ENCODE data around the gene CAMK2A.

The CAMK2A gene

GRCh38 chr5:150206779-150207115 is 82.8 kb downstream of the CAMK2A start:
- Mint-ChIP-seq H3K4me3 (no peak overlapping the region), H3K4me1 (ENCODE audit: low read depth) (peaks cover 16% of the 10 kb centered on the region), H3K9me3 (no peaks in the 10 kb centered on the region), H3K27ac (no peak overlapping the region), H3K27me3 (peaks cover 18% of the 10 kb centered on the region), H3K36me3 (ENCODE audit: low read depth) (no peaks in the 10 kb centered on the region)
- no peak for DNase-seq

GRCh38 chr5:150206098-150206778 is 83.3 kb downstream of the CAMK2A start:
- Mint-ChIP-seq H3K27me3 (peaks cover 18% of the 10 kb centered on the region), H3K27ac (no peak overlapping the region), H3K4me1 (ENCODE audit: low read depth) (peaks cover 16% of the 10 kb centered on the region), H3K36me3 (ENCODE audit: low read depth) (no peaks in the 10 kb centered on the region), H3K4me3 (no peak overlapping the region), H3K9me3 (no peaks in the 10 kb centered on the region)
- DNase-seq, result no peak

GRCh38 chr5:150204590-150204960 is 85.0 kb downstream of the CAMK2A start:
- DNase-seq, result no peak

GRCh38 chr5:150203832-150204589 is 85.6 kb downstream of the CAMK2A start:
- H3K27ac Mint-ChIP-seq, result no peak overlapping the region
- H3K27me3 Mint-ChIP-seq, result peaks cover 23% of the 10 kb centered on the region
- H3K36me3 Mint-ChIP-seq (ENCODE audit: low read depth), result no peaks in the 10 kb centered on the region
- no peaks in the 10 kb centered on the region for H3K9me3 Mint-ChIP-seq
- peaks cover 9% of the 10 kb centered on the region for H3K4me1 Mint-ChIP-seq (ENCODE audit: low read depth)
- DNase-seq, result no peak
- H3K4me3 Mint-ChIP-seq, result no peak overlapping the region

More at GRCh38 chr5:150204590-150204960, 85.0 kb downstream of the CAMK2A start:
- no peak overlapping the region for H3K27ac Mint-ChIP-seq
- no peaks in the 10 kb centered on the region for H3K36me3 Mint-ChIP-seq (ENCODE audit: low read depth)
- peaks cover 20% of the 10 kb centered on the region for H3K27me3 Mint-ChIP-seq
- H3K4me3 Mint-ChIP-seq, result no peak overlapping the region
- H3K4me1 Mint-ChIP-seq (ENCODE audit: low read depth), result peaks cover 14% of the 10 kb centered on the region
- no peaks in the 10 kb centered on the region for H3K9me3 Mint-ChIP-seq

GRCh38 chr5:150202501-150202900 is 87.1 kb downstream of the CAMK2A start:
- H3K27me3 Mint-ChIP-seq, result peaks cover 9% of the 10 kb centered on the region
- H3K27ac Mint-ChIP-seq, result no peak overlapping the region
- no peaks in the 10 kb centered on the region for H3K9me3 Mint-ChIP-seq
- no peaks in the 10 kb centered on the region for H3K36me3 Mint-ChIP-seq (ENCODE audit: low read depth)
- H3K4me3 Mint-ChIP-seq, result no peak overlapping the region
- no peaks in the 10 kb centered on the region for H3K4me1 Mint-ChIP-seq (ENCODE audit: low read depth)
- DNase-seq, result no peak

- no peak for DNase-seq
- no peaks in the 10 kb centered on the region for H3K4me1 Mint-ChIP-seq (ENCODE audit: low read depth)
- no peaks in the 10 kb centered on the region for H3K9me3 Mint-ChIP-seq
- H3K4me3 Mint-ChIP-seq, result no peak overlapping the region
- H3K27ac Mint-ChIP-seq, result no peak overlapping the region
- H3K36me3 Mint-ChIP-seq (ENCODE audit: low read depth), result no peaks in the 10 kb centered on the region
- peaks cover 13% of the 10 kb centered on the region for H3K27me3 Mint-ChIP-seq
Observed at GRCh38 chr5:150197476-150197875, 92.1 kb downstream of the CAMK2A start.

GRCh38 chr5:150196986-150197385 is 92.6 kb downstream of the CAMK2A start:
- H3K4me1 Mint-ChIP-seq (ENCODE audit: low read depth), result no peaks in the 10 kb centered on the region
- H3K4me3 Mint-ChIP-seq, result no peak overlapping the region
- H3K36me3 Mint-ChIP-seq (ENCODE audit: low read depth), result no peaks in the 10 kb centered on the region
- DNase-seq, result no peak
- H3K27me3 Mint-ChIP-seq, result peaks cover 16% of the 10 kb centered on the region
- H3K27ac Mint-ChIP-seq, result no peak overlapping the region
- no peaks in the 10 kb centered on the region for H3K9me3 Mint-ChIP-seq

- DNase-seq, result no peak
- H3K27ac Mint-ChIP-seq, result no peak overlapping the region
- no peaks in the 10 kb centered on the region for H3K36me3 Mint-ChIP-seq (ENCODE audit: low read depth)
- no peaks in the 10 kb centered on the region for H3K4me1 Mint-ChIP-seq (ENCODE audit: low read depth)
- H3K4me3 Mint-ChIP-seq, result no peak overlapping the region
- no peaks in the 10 kb centered on the region for H3K9me3 Mint-ChIP-seq
- peaks cover 21% of the 10 kb centered on the region for H3K27me3 Mint-ChIP-seq
Observed at GRCh38 chr5:150196514-150196913, 93.1 kb downstream of the CAMK2A start.

- no peaks in the 10 kb centered on the region for H3K4me1 Mint-ChIP-seq (ENCODE audit: low read depth)
- no peak for DNase-seq
- H3K27me3 Mint-ChIP-seq, result peaks cover 27% of the 10 kb centered on the region
- H3K36me3 Mint-ChIP-seq (ENCODE audit: low read depth), result no peaks in the 10 kb centered on the region
- no peaks in the 10 kb centered on the region for H3K9me3 Mint-ChIP-seq
- H3K27ac Mint-ChIP-seq, result no peak overlapping the region
- H3K4me3 Mint-ChIP-seq, result no peak overlapping the region
Observed at GRCh38 chr5:150195736-150196485, 93.7 kb downstream of the CAMK2A start.

- no peak for DNase-seq
- H3K27ac Mint-ChIP-seq, result no peak overlapping the region
- peaks cover 50% of the 10 kb centered on the region for H3K27me3 Mint-ChIP-seq
- no peaks in the 10 kb centered on the region for H3K4me1 Mint-ChIP-seq (ENCODE audit: low read depth)
- no peaks in the 10 kb centered on the region for H3K9me3 Mint-ChIP-seq
- H3K36me3 Mint-ChIP-seq (ENCODE audit: low read depth), result no peaks in the 10 kb centered on the region
- no peak overlapping the region for H3K4me3 Mint-ChIP-seq
Observed at GRCh38 chr5:150192462-150192861, 97.1 kb downstream of the CAMK2A start.

- H3K27ac Mint-ChIP-seq, result no peak overlapping the region
- H3K4me3 Mint-ChIP-seq, result no peak overlapping the region
- no peaks in the 10 kb centered on the region for H3K9me3 Mint-ChIP-seq
- no peak for DNase-seq
- peaks cover 50% of the 10 kb centered on the region for H3K27me3 Mint-ChIP-seq
- no peaks in the 10 kb centered on the region for H3K4me1 Mint-ChIP-seq (ENCODE audit: low read depth)
- no peaks in the 10 kb centered on the region for H3K36me3 Mint-ChIP-seq (ENCODE audit: low read depth)
Observed at GRCh38 chr5:150190987-150191386, 98.6 kb downstream of the CAMK2A start.

GRCh38 chr5:150190503-150190979 is 99.0 kb downstream of the CAMK2A start:
- DNase-seq, result no peak
- H3K4me3 Mint-ChIP-seq, result no peak overlapping the region
- no peak overlapping the region for H3K27ac Mint-ChIP-seq
- peaks cover 50% of the 10 kb centered on the region for H3K27me3 Mint-ChIP-seq
- no peaks in the 10 kb centered on the region for H3K36me3 Mint-ChIP-seq (ENCODE audit: low read depth)
- no peaks in the 10 kb centered on the region for H3K4me1 Mint-ChIP-seq (ENCODE audit: low read depth)
- no peaks in the 10 kb centered on the region for H3K9me3 Mint-ChIP-seq

- peaks cover 50% of the 10 kb centered on the region for H3K27me3 Mint-ChIP-seq
- no peak within 1 kb of the TSS for H3K4me3 Mint-ChIP-seq
- no peaks in the 10 kb centered on the region for H3K36me3 Mint-ChIP-seq (ENCODE audit: low read depth)
- H3K9me3 Mint-ChIP-seq, result no peaks in the 10 kb centered on the region
- DNase-seq, result no peak
- no peak within 1 kb of the TSS for H3K27ac Mint-ChIP-seq
- H3K4me1 Mint-ChIP-seq (ENCODE audit: low read depth), result no peaks in the 10 kb centered on the region
Observed at GRCh38 chr5:150189728-150190502, 99.7 kb downstream of the CAMK2A start, which contains the start of gene SLC6A7. SLC6A7 (plus strand) TSS chr5:150190062; CDS start chr5:150190328, 266 bp downstream.

GRCh38 chr5:150189326-150189725 is 100.2 kb downstream of the CAMK2A start:
- H3K27ac Mint-ChIP-seq, result no peak overlapping the region
- DNase-seq, result no peak
- no peaks in the 10 kb centered on the region for H3K9me3 Mint-ChIP-seq
- H3K4me3 Mint-ChIP-seq, result no peak overlapping the region
- no peaks in the 10 kb centered on the region for H3K36me3 Mint-ChIP-seq (ENCODE audit: low read depth)
- H3K27me3 Mint-ChIP-seq, result peaks cover 50% of the 10 kb centered on the region
- no peaks in the 10 kb centered on the region for H3K4me1 Mint-ChIP-seq (ENCODE audit: low read depth)

Data from activated T-cell treated with anti-CD3 and anti-CD28 coated beads, Interleukin-2, amount 50 U/mL, for 24 hours (primary cell).